Measurements from ENCODE around the gene CYLD. TPM values are rescaled to one million over a fixed set of nuclear protein-coding genes. Genes with fewer than 3 reads are reported as not detected.

The CYLD gene
- total RNA-seq, 1 donor from 2014 or later, result 33.2 TPM

DNA sequence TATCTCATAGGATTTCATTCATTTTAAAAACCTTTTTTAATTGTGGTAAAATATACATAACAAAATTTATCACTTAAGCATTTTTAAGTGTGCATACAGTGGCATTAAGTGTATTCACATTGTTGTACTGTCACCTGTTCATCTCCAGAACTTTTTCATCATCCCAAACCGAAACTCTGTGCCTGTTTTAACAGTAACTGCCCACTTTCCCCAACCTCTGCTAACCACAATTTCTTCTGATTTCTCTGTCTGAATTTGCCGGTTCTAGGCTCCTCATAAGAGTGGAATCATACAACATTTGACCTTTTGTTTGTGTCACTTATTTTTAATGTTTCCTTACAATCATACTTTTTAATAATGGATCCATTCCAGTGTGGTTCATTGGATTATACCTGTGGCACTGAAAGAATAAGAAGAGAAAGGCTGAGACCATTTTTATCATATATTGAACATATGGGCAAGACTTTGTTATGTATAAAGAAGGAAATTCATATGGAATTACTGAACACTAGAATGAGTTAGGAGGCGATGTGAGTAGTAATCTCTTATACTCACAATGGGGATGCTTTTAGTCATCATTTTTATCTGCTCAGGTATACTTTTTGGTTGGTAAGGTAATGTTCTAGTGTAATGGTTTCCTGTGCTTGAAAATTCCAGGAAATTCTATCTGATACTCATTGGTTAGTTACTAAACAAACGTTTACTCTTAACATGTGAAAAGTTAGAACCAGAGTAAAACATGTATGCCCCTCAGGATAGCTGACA lies 10.8 kb downstream of the CYLD start:
- DNase-seq (ENCODE audit: low spot score in 2 of 2), result no peak
- Histone ChIP-seq H3K4me3 (no peak overlapping the region), H3K36me3 (peaks cover 19 to 56% of the 10 kb centered on the region in 2 donors), H3K9me3 (no peaks in the 10 kb centered on the region), H3K4me1 (peaks cover 0 to 4% of the 10 kb centered on the region in 2 donors), H3K27me3 (no peaks in the 10 kb centered on the region), H3K27ac (no peak overlapping the region)
- intact Hi-C loops (cut with DNase I), result no loop called here
- TF ChIP-seq, protein P1, sequence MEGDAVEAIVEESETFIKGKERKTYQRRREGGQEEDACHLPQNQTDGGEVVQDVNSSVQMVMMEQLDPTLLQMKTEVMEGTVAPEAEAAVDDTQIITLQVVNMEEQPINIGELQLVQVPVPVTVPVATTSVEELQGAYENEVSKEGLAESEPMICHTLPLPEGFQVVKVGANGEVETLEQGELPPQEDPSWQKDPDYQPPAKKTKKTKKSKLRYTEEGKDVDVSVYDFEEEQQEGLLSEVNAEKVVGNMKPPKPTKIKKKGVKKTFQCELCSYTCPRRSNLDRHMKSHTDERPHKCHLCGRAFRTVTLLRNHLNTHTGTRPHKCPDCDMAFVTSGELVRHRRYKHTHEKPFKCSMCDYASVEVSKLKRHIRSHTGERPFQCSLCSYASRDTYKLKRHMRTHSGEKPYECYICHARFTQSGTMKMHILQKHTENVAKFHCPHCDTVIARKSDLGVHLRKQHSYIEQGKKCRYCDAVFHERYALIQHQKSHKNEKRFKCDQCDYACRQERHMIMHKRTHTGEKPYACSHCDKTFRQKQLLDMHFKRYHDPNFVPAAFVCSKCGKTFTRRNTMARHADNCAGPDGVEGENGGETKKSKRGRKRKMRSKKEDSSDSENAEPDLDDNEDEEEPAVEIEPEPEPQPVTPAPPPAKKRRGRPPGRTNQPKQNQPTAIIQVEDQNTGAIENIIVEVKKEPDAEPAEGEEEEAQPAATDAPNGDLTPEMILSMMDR (IDR thresholded peaks at IDR 0.05), result no peak

DNA sequence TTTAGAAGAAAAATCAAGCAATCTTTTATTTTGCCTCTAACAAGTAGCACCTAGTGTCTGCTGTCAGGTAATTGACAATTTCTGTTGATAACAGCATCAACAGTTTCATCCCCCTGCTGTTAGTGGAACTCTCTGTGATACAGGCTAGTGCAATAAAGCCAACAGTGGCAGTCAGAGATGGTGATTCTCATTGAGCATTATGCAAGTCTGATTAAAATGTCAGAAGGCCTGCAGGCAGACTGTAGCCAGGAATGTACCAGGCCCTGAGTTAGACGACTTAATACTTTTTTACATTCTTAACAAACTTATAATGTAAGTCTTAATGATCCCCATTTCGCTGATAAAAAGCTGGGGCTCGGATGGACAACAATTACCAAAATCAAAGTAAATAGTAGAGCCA lies 14.6 kb downstream of the CYLD start:
- intact Hi-C loops (cut with DNase I), result no loop called here
- H3K4me1 ChIP-seq, result no peaks in the 10 kb centered on the region
- TF ChIP-seq, protein P1 (IDR thresholded peaks at IDR 0.05), result no peak
- no peaks in the 10 kb centered on the region for H3K27me3 ChIP-seq
- H3K4me3 ChIP-seq, result no peak overlapping the region
- H3K36me3 ChIP-seq, result peaks cover 16 to 51% of the 10 kb centered on the region in 2 donors
- no peak for DNase-seq (ENCODE audit: low spot score in 2 of 2)
- H3K27ac ChIP-seq, result no peak overlapping the region
- no peaks in the 10 kb centered on the region for H3K9me3 ChIP-seq

DNA sequence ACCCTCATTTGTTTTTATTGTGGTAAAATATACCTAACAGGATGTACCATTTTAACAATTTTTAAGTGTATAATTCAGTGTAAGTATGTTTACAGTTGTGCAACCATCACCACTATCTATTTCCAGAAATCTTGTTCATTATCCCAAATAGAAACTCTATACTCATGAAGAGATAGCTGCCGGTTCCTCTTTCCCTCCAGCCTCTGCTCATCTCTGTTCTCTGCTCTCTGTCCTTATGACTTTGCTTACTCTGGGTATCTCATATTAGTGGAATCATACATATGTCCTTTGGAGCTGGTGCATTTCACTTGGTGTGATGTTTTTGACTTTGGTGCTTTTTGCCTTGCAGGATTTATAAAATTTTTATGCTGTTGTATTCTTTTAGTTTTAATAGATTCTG lies 19.4 kb downstream of the CYLD start:
- Histone ChIP-seq H3K27ac (no peak overlapping the region), H3K4me1 (no peaks in the 10 kb centered on the region), H3K9me3 (peaks cover 5 to 7% of the 10 kb centered on the region in 2 donors), H3K36me3 (peaks cover 4 to 30% of the 10 kb centered on the region in 2 donors), H3K4me3 (no peak overlapping the region), H3K27me3 (no peaks in the 10 kb centered on the region)
- no peak for DNase-seq (ENCODE audit: low spot score in 2 of 2)
- intact Hi-C loops (cut with DNase I), result no loop called here
- TF ChIP-seq, protein P1 (IDR thresholded peaks at IDR 0.05), result no peak

DNA sequence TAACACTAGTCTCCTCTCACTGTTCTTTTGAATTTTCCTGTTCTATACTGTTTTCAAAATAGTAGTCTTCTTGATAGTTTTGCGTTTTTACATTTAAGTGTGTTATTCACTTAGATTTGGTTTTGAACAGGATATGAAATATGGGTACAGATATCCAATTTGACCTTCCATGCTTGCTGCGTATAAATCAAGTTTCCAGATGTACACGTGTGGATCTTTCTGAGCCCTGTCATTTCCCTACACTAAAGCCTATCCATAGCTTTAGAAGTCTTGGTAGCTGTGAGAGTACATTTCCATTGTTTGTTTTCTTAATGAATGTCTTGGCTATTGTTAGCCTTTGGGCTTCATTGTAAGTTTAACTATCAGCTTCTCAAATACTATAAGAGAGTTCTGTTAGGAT lies 20.4 kb downstream of the CYLD start:
- Histone ChIP-seq H3K9me3 (peaks cover 5 to 9% of the 10 kb centered on the region in 2 donors), H3K27me3 (no peaks in the 10 kb centered on the region), H3K4me1 (no peaks in the 10 kb centered on the region), H3K4me3 (no peak overlapping the region), H3K27ac (no peak overlapping the region), H3K36me3 (peaks cover 12 to 37% of the 10 kb centered on the region in 2 donors)
- TF ChIP-seq, protein P1 (IDR thresholded peaks at IDR 0.05), result no peak
- intact Hi-C loops (cut with DNase I), result no loop called here
- no peak for DNase-seq (ENCODE audit: low spot score in 2 of 2)

DNA sequence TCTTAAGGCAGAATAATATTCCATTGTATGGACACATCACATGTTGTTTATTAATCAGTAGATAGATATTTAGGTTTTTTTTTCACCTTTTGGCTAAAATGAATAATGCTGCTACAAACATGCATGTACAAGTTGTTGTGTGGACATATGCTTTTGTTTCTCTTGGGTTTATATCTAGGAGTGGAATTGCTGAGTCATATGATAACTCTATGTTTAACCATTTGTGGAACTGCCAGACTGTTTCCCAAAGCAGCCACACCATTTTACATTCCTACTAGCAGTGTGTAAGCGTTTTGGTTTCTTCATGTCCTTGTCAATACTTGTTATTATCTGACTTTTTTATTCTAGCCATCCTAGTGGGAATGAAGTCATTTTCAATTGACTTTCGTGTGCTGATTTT lies 21.3 kb downstream of the CYLD start:
- H3K36me3 ChIP-seq, result peaks cover 12 to 37% of the 10 kb centered on the region in 2 donors
- H3K4me3 ChIP-seq, result no peak overlapping the region
- no peaks in the 10 kb centered on the region for H3K4me1 ChIP-seq
- H3K27ac ChIP-seq, result no peak overlapping the region
- peaks cover 5 to 9% of the 10 kb centered on the region in 2 donors for H3K9me3 ChIP-seq
- TF ChIP-seq, protein P1 (IDR thresholded peaks at IDR 0.05), result no peak
- intact Hi-C loops (cut with DNase I), result no loop called here
- DNase-seq (ENCODE audit: low spot score in 2 of 2), result no peak
- no peaks in the 10 kb centered on the region for H3K27me3 ChIP-seq

Measured in ascending aorta (tissue), 2 donors.